Naive thymus-derived CD8-positive, alpha-beta T cell (primary cell): ENCODE measurements around the gene MED17. TPM values are rescaled to one million over a fixed set of nuclear protein-coding genes. Genes with fewer than 3 reads are reported as not detected.

Experiments used
- polyA plus RNA-seq, 3 donors: library from polyadenylated mRNA; unstranded; fragments of 300-500 nt; fragmentation: Illumina TruSeq; gene quantifications; one replicate each; pipeline ENCODE4 v1.2.3, GENCODE V29; 2021
- total RNA-seq, 8 experiments: library from RNA in 2 of 8; stranded (reverse) in 2 of 8; gene quantifications; one replicate each; pipeline ENCODE4 v1.2.3 and lab custom pipeline; 2021 to 2026

Gene MED17
- total and polyA plus RNA-seq, 5 experiments from 2014 or later: 7.7 to 62.2 (median 20.0) TPM

Other genes with a start within 250 kb of the MED17 start
- under 1 TPM in 1 of 2 experiments, not detected in 1; 0.99 TPM for gene SMCO4, start 240.9 kb upstream of the MED17 start, total RNA-seq
- 1 to 10 TPM in 1 of 3 donors, under 1 TPM in 1, not detected in 1; 0.99 to 1.8 TPM for gene SMCO4, start 240.9 kb upstream of the MED17 start, polyA plus RNA-seq
- 10 to 100 TPM; 14.9 to 17.8 TPM for gene CEP295, start 122.6 kb upstream of the MED17 start, total RNA-seq
- gene CEP295, start 122.6 kb upstream of the MED17 start, polyA plus RNA-seq: 1 to 10 TPM; 1.1 to 2.0 (median 1.9) TPM
- gene TAF1D, start 42.8 kb upstream of the MED17 start, total RNA-seq: 100 to 1,000 TPM; 210 to 215 TPM
- 10 to 100 TPM; 22.3 to 25.3 (median 22.4) TPM for gene TAF1D, start 42.8 kb upstream of the MED17 start, polyA plus RNA-seq
- 10 to 100 TPM; 45.9 to 49.2 TPM for gene C11orf54, start 42.6 kb upstream of the MED17 start, total RNA-seq
- gene C11orf54, start 42.6 kb upstream of the MED17 start, polyA plus RNA-seq: 10 to 100 TPM; 18.7 to 21.6 (median 19.4) TPM
- not detected for gene VSTM5, start 66.3 kb downstream of the MED17 start, total RNA-seq
- gene VSTM5, start 66.3 kb downstream of the MED17 start, polyA plus RNA-seq: not detected
- not detected for gene HEPHL1, start 237.1 kb downstream of the MED17 start, total RNA-seq
- gene HEPHL1, start 237.1 kb downstream of the MED17 start, polyA plus RNA-seq: not detected